Measurements from ENCODE around the gene SDR42E2. TPM values are rescaled to one million over a fixed set of nuclear protein-coding genes. Genes with fewer than 3 reads are reported as not detected.

The SDR42E2 gene
- not detected in 2 replicates for total RNA-seq

DNA sequence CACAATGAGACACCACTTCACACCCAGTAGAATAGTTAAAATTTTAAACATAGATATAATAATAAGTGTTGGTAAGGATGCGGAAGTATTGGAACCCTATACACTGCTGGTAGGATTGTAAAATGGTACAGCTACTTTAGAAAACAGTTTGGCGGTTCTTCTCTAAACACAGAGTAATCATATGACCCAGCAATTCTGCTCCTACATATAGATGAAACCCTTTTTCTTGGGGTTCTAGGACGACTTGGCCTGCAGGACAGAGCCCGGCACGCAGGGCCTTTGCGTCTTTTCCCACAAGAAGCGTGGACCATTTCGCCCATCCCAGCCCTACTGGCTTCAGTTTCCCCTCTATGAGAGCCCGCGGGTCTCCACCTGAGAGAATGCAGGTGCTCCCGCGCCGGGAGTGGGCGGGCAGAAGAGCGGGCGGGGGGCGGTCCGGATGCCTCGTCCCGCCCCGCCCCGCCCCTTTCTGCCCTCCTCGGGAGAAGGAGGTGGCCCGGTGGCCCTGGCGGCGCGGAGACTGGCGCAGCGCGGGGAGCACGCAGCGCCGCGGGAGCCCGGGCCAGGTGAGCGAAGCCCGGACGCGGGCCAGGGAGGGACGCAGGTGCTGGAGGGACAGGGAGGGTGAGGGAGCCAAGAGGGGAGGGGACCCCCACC is at the start of gene SDR42E2:
SDR42E2 (plus strand) TSS at position 508 of the 657 bp plus-strand sequence. CDS start 3,077 bp downstream, outside the sequence.

DNA sequence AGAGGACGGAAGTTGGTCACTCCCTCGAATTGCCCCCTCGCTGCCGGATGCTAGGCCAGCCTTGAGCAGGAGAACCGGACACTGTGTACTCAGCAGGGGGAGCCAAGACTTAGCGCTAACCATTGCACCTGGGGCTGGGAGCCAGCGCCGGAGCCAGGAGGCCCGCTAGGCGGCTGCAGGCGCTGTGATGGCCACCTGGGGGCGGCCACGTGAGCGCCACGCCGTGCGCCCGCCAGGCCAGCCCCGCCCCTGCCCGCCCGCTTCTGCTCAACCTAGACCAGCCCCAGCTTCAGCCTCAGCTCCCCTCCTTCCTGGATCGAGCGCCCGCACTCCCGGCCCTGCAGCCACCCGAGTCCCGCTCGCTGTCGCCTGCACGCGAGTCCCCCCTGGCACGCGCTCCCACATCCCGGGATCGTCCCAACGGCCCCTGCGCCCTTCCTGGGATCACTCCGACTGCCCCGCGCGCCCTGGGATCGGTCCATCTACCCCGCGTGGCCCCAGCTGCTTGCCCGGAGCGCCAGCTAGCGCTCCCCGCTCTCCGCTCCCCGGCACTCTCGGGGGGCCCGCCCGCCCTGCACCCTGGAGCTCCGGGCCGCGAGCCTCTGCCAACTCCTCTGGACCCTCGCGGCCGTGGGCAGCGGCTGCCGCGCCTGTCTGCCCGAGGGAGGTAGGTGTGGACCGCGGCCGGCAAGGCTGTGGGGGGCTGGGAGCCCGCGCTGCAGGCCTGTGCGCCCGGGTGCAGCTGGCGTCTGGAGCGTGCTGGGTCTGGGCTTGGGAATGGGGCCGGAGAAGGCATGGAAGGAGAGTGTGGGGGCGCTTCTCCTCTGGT is 43.9 kb downstream of the SDR42E2 start, which contains the start of gene EEF2K:
EEF2K (plus strand) TSS at position 266 of the 829 bp plus-strand sequence. CDS start 19,452 bp downstream, outside the sequence.

Other genes starting within 250 kb of the SDR42E2 start
- gene UQCRC2, start 209.1 kb upstream of the SDR42E2 start, total RNA-seq: 196 and 202 TPM in 2 replicates
- gene PDZD9, start 161.4 kb upstream of the SDR42E2 start, total RNA-seq: not detected in 2 replicates
- 13.6 and 14.8 TPM in 2 replicates for gene MOSMO, start 154.4 kb upstream of the SDR42E2 start, total RNA-seq
- 0.18 TPM in 1 of 2 replicates, not detected in the other for gene VWA3A, start 70.0 kb upstream of the SDR42E2 start, total RNA-seq
- gene EEF2K, start 43.8 kb downstream of the SDR42E2 start, total RNA-seq: 22.6 and 27.2 TPM in 2 replicates
- 42.5 and 57.9 TPM in 2 replicates for gene POLR3E, start 134.9 kb downstream of the SDR42E2 start, total RNA-seq
- gene CDR2, start 212.1 kb downstream of the SDR42E2 start, total RNA-seq: 58.8 and 73.5 TPM in 2 replicates